WTC11 (cell line): ENCODE measurements around the gene SUCLG2.

Experiments used
- ATF6 ChIP-seq: sonication (generic); formaldehyde crosslinking; IDR thresholded peaks from 2 replicates; pipeline ENCODE4 v1.8.1; 2023; ENCODE audit warnings: mild to moderate bottlenecking, missing genetic modification reagents
- CTCF ChIP-seq: fragments of 200-600 bp; IDR thresholded peaks from 2 replicates; pipeline ENCODE4 v1.8.0; 2022; ENCODE audit warnings: antibody characterized with exemption
- E2F4 ChIP-seq: sonication (generic); formaldehyde crosslinking; IDR thresholded peaks from 2 replicates; pipeline ENCODE4 v1.8.1; 2022; ENCODE audit warnings: low read depth, mild to moderate bottlenecking, moderate library complexity, missing genetic modification reagents, borderline replicate concordance

- TF ChIP-seq ATF6 (CRISPR knock-in tag): no peak
- TF ChIP-seq CTCF: no peak
- no peak for TF ChIP-seq E2F4 (CRISPR knock-in tag)
These were observed 44.0 kb downstream of the SUCLG2 start for GRCh38 chr3:67610458-67610857.
